GM12878 (cell line): ENCODE results near the gene NUP85. TPM values are rescaled to one million over a fixed set of nuclear protein-coding genes. Genes with fewer than 3 reads are reported as not detected.

ENCODE experiments used
- ATAC-seq: fragments of 200-7000 bp; cut with Tn5 transposase; 3 replicates; pipeline ENCODE4 v1.9.1; 2020; ENCODE audit warnings: mild to moderate bottlenecking, moderate library complexity
- BruUV-seq: library from RNA; stranded (reverse); fragments of 400-500 nt; replicated peaks from 2 replicates; lab custom pipeline; 2021; lab: Mats Ljungman, UMichigan
- CTCF ChIA-PET: fragments of 300-600 bp; sonication (Branson Sonifier 250); formaldehyde crosslinking; extraction: SDS; loops from one replicate; lab custom pipeline; 2021; ENCODE audit warnings: inconsistent platforms; lab: Yijun Ruan, JAX
- POLR2A ChIA-PET: fragments of 350-600 bp; formaldehyde crosslinking; extraction: SDS; loops from one replicate; lab custom pipeline; 2021; ENCODE audit warnings: inconsistent platforms; lab: Charles Lee
- RAD21 ChIA-PET: fragments of 300-600 bp; sonication (Branson Sonifier 250); formaldehyde crosslinking; loops from one replicate; lab custom pipeline; 2023; ENCODE audit warnings: antibody characterized with exemption; ENCODE audit not compliant: unreplicated experiment; lab: Charles Lee
- SMC1A ChIA-PET: fragments of 300-600 bp; sonication (Branson Sonifier 250); formaldehyde crosslinking; loops from one replicate; lab custom pipeline; 2023; ENCODE audit not compliant: unreplicated experiment, uncharacterized antibody; lab: Charles Lee
- DNase-seq: peaks from one replicate; pipeline ENCODE4 v3.0.0-alpha.2; 2011; ENCODE audit warnings: low read depth, low spot score
- FAIRE-seq: peaks from 3 replicates; lab custom pipeline; 2011; peaks lifted over from hg19 to GRCh38; lab: Jason Lieb, UNC
- H2AFZ ChIP-seq: 2 replicates; pipeline ENCODE4 v1.6.0; 2011; ENCODE audit warnings: low read depth, low read length, control low read depth; ENCODE audit not compliant: control insufficient read depth
- H3K27ac ChIP-seq: 2 replicates; pipeline ENCODE4 v1.5.1; 2011; ENCODE audit warnings: control low read depth; ENCODE audit not compliant: control insufficient read depth, insufficient read depth
- H3K27me3 ChIP-seq, 2 experiments: replicated peaks in 1 of 2; 2 replicates each; pipeline versions ENCODE4 v1.6.0 to v1.6.1; 2011; ENCODE audit warnings: low read length in 1 of 2; ENCODE audit not compliant: control insufficient read depth in 2 of 2, insufficient read depth in 2 of 2
- H3K36me3 ChIP-seq, 2 experiments: 2 replicates each; pipeline ENCODE4 v1.5.1; 2011; ENCODE audit warnings: low read length in 1 of 2; ENCODE audit not compliant: control insufficient read depth in 2 of 2, insufficient read depth in 2 of 2
- H3K4me1 ChIP-seq: 2 replicates; pipeline ENCODE4 v1.6.1; 2011; ENCODE audit warnings: mild to moderate bottlenecking, low read length, moderate library complexity, mixed read lengths; ENCODE audit not compliant: control insufficient read depth, insufficient read depth
- H3K4me2 ChIP-seq: 2 replicates; pipeline ENCODE4 v1.6.0; 2011; ENCODE audit warnings: control low read depth; ENCODE audit not compliant: control insufficient read depth, insufficient read depth
- H3K4me3 ChIP-seq: fragments of 200-600 bp; sonication (generic); 2 replicates; pipeline ENCODE4 v1.5.1; 2016
- H3K79me2 ChIP-seq: 2 replicates; pipeline ENCODE4 v1.6.0; 2011; ENCODE audit warnings: low read length; ENCODE audit not compliant: control insufficient read depth, insufficient read depth
- H3K9ac ChIP-seq: 2 replicates; pipeline ENCODE4 v1.8.0; 2011; ENCODE audit warnings: low read length, control low read depth, mixed read lengths; ENCODE audit not compliant: control insufficient read depth, insufficient read depth
- H3K9me3 ChIP-seq: replicated peaks from 3 replicates; pipeline ENCODE4 v1.5.1; 2011; ENCODE audit warnings: mild to moderate bottlenecking, low read length; ENCODE audit not compliant: control insufficient read depth, insufficient read depth
- H4K20me1 ChIP-seq: 2 replicates; pipeline ENCODE4 v1.6.0; 2011; ENCODE audit not compliant: control insufficient read depth, insufficient read depth
- ATF2 ChIP-seq: IDR thresholded peaks from 2 replicates; pipeline ENCODE4 v1.6.1; 2012; ENCODE audit warnings: low read length, inconsistent platforms
- BCL11A ChIP-seq: IDR thresholded peaks from 2 replicates; pipeline ENCODE4 v1.6.1; 2011; ENCODE audit warnings: low read depth, low read length
- CBX3 ChIP-seq: fragments of 200-600 bp; sonication (generic); IDR thresholded peaks from 2 replicates; pipeline ENCODE4 v1.6.1; 2016; ENCODE audit warnings: low read depth, borderline replicate concordance
- CBX5 ChIP-seq: sonication (generic); IDR thresholded peaks from 2 replicates; pipeline ENCODE4 v1.6.1; 2016; ENCODE audit warnings: low read depth, moderate library complexity, mild to moderate bottlenecking, inconsistent platforms
- CHD2 ChIP-seq: IDR thresholded peaks from 2 replicates; pipeline ENCODE4 v1.6.1; 2011; ENCODE audit warnings: low read depth, low read length, improper control_type of control experiment, borderline replicate concordance
- CREM ChIP-seq: IDR thresholded peaks from 2 replicates; pipeline ENCODE4 v1.6.1; 2014; ENCODE audit warnings: antibody characterized with exemption, low read depth
- EED ChIP-seq: sonication (generic); IDR thresholded peaks from 2 replicates; pipeline ENCODE4 v1.6.1; 2016; ENCODE audit warnings: antibody characterized with exemption, low read depth
- EP300 ChIP-seq, 2 experiments: fragments of 150-350 bp in 1 of 2; IDR thresholded peaks; 2 replicates each; pipeline ENCODE4 v1.6.1; 2011 to 2012; ENCODE audit warnings: low read depth in 2 of 2, low read length in 2 of 2, borderline replicate concordance in 1 of 2, improper control_type of control experiment in 1 of 2, inconsistent platforms in 1 of 2; ENCODE audit not compliant: control insufficient read depth in 1 of 2
- HDAC6 ChIP-seq: fragments of 200-600 bp; sonication (generic); IDR thresholded peaks from one replicate; pipeline ENCODE4 v1.8.0; 2017; ENCODE audit warnings: antibody characterized with exemption; ENCODE audit not compliant: unreplicated experiment
- JUND ChIP-seq: IDR thresholded peaks from 2 replicates; pipeline ENCODE4 v1.6.1; 2012; ENCODE audit warnings: low read depth, mild to moderate bottlenecking, low read length, improper control_type of control experiment, moderate library complexity
- MTA3 ChIP-seq: IDR thresholded peaks from 2 replicates; pipeline ENCODE4 v1.6.1; 2012; ENCODE audit warnings: low read length, inconsistent platforms, borderline replicate concordance
- MYC ChIP-seq: IDR thresholded peaks from 2 replicates; pipeline ENCODE4 v1.6.1; 2011; ENCODE audit warnings: mild to moderate bottlenecking, low read length, moderate library complexity, inconsistent platforms; ENCODE audit not compliant: insufficient read depth, insufficient replicate concordance, insufficient read length, severe bottlenecking
- SMAD1 ChIP-seq: fragments of 450-650 bp; IDR thresholded peaks from 2 replicates; pipeline ENCODE4 v1.6.1; 2018; ENCODE audit warnings: mild to moderate bottlenecking, low read depth; ENCODE audit not compliant: partially characterized antibody
- TBL1XR1 ChIP-seq: IDR thresholded peaks from 2 replicates; pipeline ENCODE4 v1.6.1; 2012; ENCODE audit warnings: low read depth, low read length, improper control_type of control experiment
- USF2 ChIP-seq: IDR thresholded peaks from 2 replicates; pipeline ENCODE4 v1.6.1; 2011; ENCODE audit warnings: low read depth, low read length, improper control_type of control experiment, borderline replicate concordance
- ZBTB4 ChIP-seq: fragments of 450-650 bp; formaldehyde crosslinking; IDR thresholded peaks from 2 replicates; pipeline ENCODE4 v1.4.0; 2022; ENCODE audit warnings: mild to moderate bottlenecking, moderate library complexity
- ZNF24 ChIP-seq: fragments of 450-650 bp; IDR thresholded peaks from 2 replicates; pipeline ENCODE4 v1.6.1; 2017; ENCODE audit warnings: antibody characterized with exemption, mild to moderate bottlenecking
- ZNF274 ChIP-seq: IDR thresholded peaks from one replicate; pipeline ENCODE4 v1.8.0; 2011; ENCODE audit not compliant: insufficient read length, insufficient read depth
- ZNF622 ChIP-seq: fragments of 450-650 bp; IDR thresholded peaks from 2 replicates; pipeline ENCODE4 v1.6.1; 2017; ENCODE audit warnings: mild to moderate bottlenecking, inconsistent platforms
- WGBS: methylation state at CpG from one replicate; pipeline ENCODE4 v1.1.6; 2016; ENCODE audit warnings: low lambda C conversion rate; ENCODE audit not compliant: insufficient replicate concordance, insufficient coverage; ENCODE audit errors: missing lambda C conversion rate; 5-methylcytosine and 5-hydroxymethylcytosine counted together
- in situ Hi-C: fragments of 300-500 bp; cut with MboI; formaldehyde crosslinking; loops from 9 replicates; pipeline ENCODE4 v1.14.3; 2018; ENCODE audit warnings: mixed read lengths
- intact Hi-C: fragments of 100-400 bp; cut with micrococcal nuclease; formaldehyde crosslinking; loops from one replicate; pipeline ENCODE4 v1.14.2; 2022; ENCODE audit not compliant: unreplicated experiment
- polyA plus RNA-seq, 11 experiments: library from polyadenylated mRNA; depleted of rRNA in 4 of 11; unstranded in 6 of 11; stranded (reverse) in 5 of 11; fragments of >200 nt; fragmentation: Nextera tagmentation in 4 of 11; fragmentation: Illumina TruSeq in 1 of 11; extraction: Ambion mirVana in 4 of 11; extraction: Trizol in 1 of 11; gene quantifications; 1 replicate in 1 of 11; 2 replicates in 10 of 11; pipeline versions ENCODE4 v1.2.1 to v1.2.3, GENCODE V29; 2011 to 2016; ENCODE audit warnings: inconsistent platforms in 2 of 11, missing spikeins in 2 of 11, low read depth in 1 of 11
- total RNA-seq, 4 experiments: library from RNA; depleted of rRNA in 3 of 4; stranded (reverse); fragments of >200 nt in 3 of 4; fragmentation: Illumina TruSeq in 1 of 4; extraction: Trizol in 1 of 4; gene quantifications; 2 replicates each; pipeline versions ENCODE4 v1.2.1 to v1.2.3, GENCODE V29; 2013 to 2021

The NUP85 gene
- total and polyA plus RNA-seq, 10 of the 15 experiments (the other 5 are each of a cell fraction or from before 2014, with no cell fraction given) = 54.0 to 135 (median 95.4) TPM

- no peaks in the 10 kb centered on the region for H3K27me3 ChIP-seq
- no peak overlapping the region for H3K4me3 ChIP-seq
- no peak overlapping the region for H3K4me2 ChIP-seq
- ChIA-PET RAD21 (no interaction called here), POLR2A (no interaction called here), CTCF (interaction anchor here (1.6 kb wide), 1 partner anchor 31 kb away, joined by 4 read pairs; no protein-coding TSS in a partner anchor), SMC1A (no interaction called here)
- DNase-seq = no peak
- no peak overlapping the region for H3K9ac ChIP-seq
- no peak for FAIRE-seq
- 97% methylated on average over 13 of the region's 13 CpGs for WGBS
- H3K4me1 ChIP-seq = no peaks in the 10 kb centered on the region
- peaks cover 40 to 49% of the 10 kb centered on the region in 2 experiments for H3K36me3 ChIP-seq
- no peak overlapping the region for H3K27ac ChIP-seq
- BruUV-seq = no TSS peak
- TF ChIP-seq ATF2 = no peak
- no peak for TF ChIP-seq ZBTB4 (CRISPR knock-in tag)
- TF ChIP-seq TBL1XR1 = no peak
- TF ChIP-seq CHD2 = no peak
- no peak for TF ChIP-seq ZNF24
- TF ChIP-seq BCL11A = no peak
- TF ChIP-seq CBX5 = no peak
- no peak for TF ChIP-seq EED
- TF ChIP-seq EP300 (IDR thresholded peaks at IDR 0.05; ENCODE audit: borderline replicate concordance in 1 of 2, control insufficient read depth in 1 of 2, low read depth in 2 of 2, low read length in 2 of 2) = no peak
- TF ChIP-seq JUND = no peak
- TF ChIP-seq CBX3 = no peak
- TF ChIP-seq CREM = no peak
- TF ChIP-seq SMAD1 = no peak
- no peak for TF ChIP-seq ZNF274
- TF ChIP-seq HDAC6 = no peak
- TF ChIP-seq MYC = no peak
- no peak for TF ChIP-seq USF2
- TF ChIP-seq MTA3 = no peak
- TF ChIP-seq ZNF622 = no peak
- TF ChIP-seq, all 136 proteins: peak for 0
- in situ Hi-C loops = no loop called here
- Histone ChIP-seq H4K20me1 (no peaks in the 10 kb centered on the region), H3K9me3 (no peaks in the 10 kb centered on the region), H3K79me2 (no peaks in the 10 kb centered on the region), H2AFZ (no peak overlapping the region)
- intact Hi-C loops = no loop called here
- no peak for ATAC-seq
These were observed 27.3 kb downstream of the NUP85 start for GRCh38 chr17:75232786-75233185.
